Spleen (tissue), 11 donors: ENCODE measurements around the gene SHC2. TPM values are rescaled to one million over a fixed set of nuclear protein-coding genes. Genes with fewer than 3 reads are reported as not detected.

Source experiments
- DNase-seq: peaks from one replicate; pipeline ENCODE4 v3.0.0-alpha.2; 2020
- H3K27ac ChIP-seq, 8 donors: fragments of 200-600 bp; sonication (generic) in 7 of 8; 1 replicate in 4 of 8; 2 replicates in 4 of 8; pipeline versions ENCODE4 v1.5.0 to v1.8.0; 2016 to 2021; ENCODE audit warnings: inconsistent platforms in 4 of 8, mild to moderate bottlenecking in 4 of 8, moderate library complexity in 1 of 8
- H3K27me3 ChIP-seq, 7 donors: fragments of 200-600 bp; sonication (generic) in 6 of 7; replicated peaks in 1 of 7; 1 replicate in 4 of 7; 2 replicates in 3 of 7; pipeline versions ENCODE4 v1.5.0 to v1.8.0; 2016 to 2021; ENCODE audit warnings: inconsistent platforms in 3 of 7, mild to moderate bottlenecking in 1 of 7
- H3K36me3 ChIP-seq, 6 donors: fragments of 200-600 bp; sonication (generic) in 5 of 6; 1 replicate in 4 of 6; 2 replicates in 2 of 6; pipeline versions ENCODE4 v1.5.0 to v1.8.0; 2016 to 2021; ENCODE audit warnings: inconsistent platforms in 2 of 6
- H3K4me1 ChIP-seq, 6 donors: fragments of 200-600 bp; sonication (generic) in 5 of 6; 1 replicate in 3 of 6; 2 replicates in 3 of 6; pipeline versions ENCODE4 v1.5.0 to v1.8.0; 2016 to 2021; ENCODE audit warnings: inconsistent platforms in 3 of 6
- H3K4me3 ChIP-seq, 8 donors: fragments of 200-600 bp; sonication (generic) in 7 of 8; 1 replicate in 4 of 8; 2 replicates in 4 of 8; pipeline versions ENCODE4 v1.5.0 to v1.8.0; 2016 to 2021; ENCODE audit warnings: inconsistent platforms in 4 of 8, mild to moderate bottlenecking in 4 of 8, moderate library complexity in 2 of 8
- H3K9me3 ChIP-seq, 8 donors: fragments of 200-600 bp; sonication (generic) in 7 of 8; 1 replicate in 4 of 8; 2 replicates in 4 of 8; pipeline versions ENCODE4 v1.5.0 to v1.8.0; 2016 to 2021; ENCODE audit warnings: inconsistent platforms in 4 of 8
- POLR2A ChIP-seq, 3 donors: fragments of 450-650 bp; IDR thresholded peaks; one replicate each; pipeline ENCODE4 v1.5.1; 2017; ENCODE audit warnings: antibody characterized with exemption in 3 of 3, mild to moderate bottlenecking in 1 of 3
- POLR2AphosphoS5 ChIP-seq, 3 donors: sonication (generic); formaldehyde crosslinking; IDR thresholded peaks; one replicate each; pipeline ENCODE4 v1.5.1; 2017; ENCODE audit warnings: antibody characterized with exemption in 3 of 3
- WGBS, 5 donors: extraction: QIAGEN DNeasy Blood & Tissue Kit in 3 of 5; methylation state at CpG; one replicate each; pipeline versions ENCODE4 v1.1.5 to v1.1.7; 2013 to 2018; 5-methylcytosine and 5-hydroxymethylcytosine counted together
- intact Hi-C: fragments of 100-400 bp; cut with DNase I; formaldehyde crosslinking; loops from one replicate; pipeline ENCODE4 v1.15.0; 2023; ENCODE audit warnings: low total_unique reads
- polyA plus RNA-seq, 3 donors: library from polyadenylated mRNA; stranded (reverse); fragments of 200-250 nt; gene quantifications; one replicate each; pipeline ENCODE4 v1.2.1, GENCODE V29; 2013
- total RNA-seq, 7 donors: library from RNA; depleted of rRNA in 3 of 7; stranded (reverse); fragments of >200 nt in 3 of 7; fragmentation: NEBNext Ultra II Directional in 4 of 7; extraction: Animal tissue kit (Norgen Biotek cat#: 25700) in 4 of 7; gene quantifications; one replicate each; pipeline versions ENCODE4 v1.1.0 to v1.2.1, GENCODE V29; 2016 to 2021
- TF ChIP-seq, protein P1 (sequence below), 11 experiments: fragments of 200-600 bp in 7 of 11; fragments of 450-650 bp in 4 of 11; sonication (generic) in 4 of 11; IDR thresholded peaks in 8 of 11; conservative IDR thresholded peaks in 3 of 11; 1 replicate in 7 of 11; 2 replicates in 4 of 11; pipeline versions ENCODE4 v1.4.0 to v1.8.0; 2016 to 2021; ENCODE audit warnings: antibody characterized with exemption in 11 of 11, inconsistent platforms in 4 of 11, mild to moderate bottlenecking in 1 of 11
- donor health status: healthy with polysubstance abuse.
- donor health status: DM: no; HTN: no; CAD: no; lungs with moderate emphysema.
- donor health status: DM: no; HTN: no; CAD: no.
- donor health status: Bipolar disorder and iron deficiency.
- donor health status: healthy.
- donor health status: DM: no; HTN: no; CAD: no.
- donor health status: DM: yes; HTN: yes; CAD: no.

Gene SHC2
- total and polyA plus RNA-seq, 10 donors, result 19.6 to 123 (median 45.2) TPM

DNA sequence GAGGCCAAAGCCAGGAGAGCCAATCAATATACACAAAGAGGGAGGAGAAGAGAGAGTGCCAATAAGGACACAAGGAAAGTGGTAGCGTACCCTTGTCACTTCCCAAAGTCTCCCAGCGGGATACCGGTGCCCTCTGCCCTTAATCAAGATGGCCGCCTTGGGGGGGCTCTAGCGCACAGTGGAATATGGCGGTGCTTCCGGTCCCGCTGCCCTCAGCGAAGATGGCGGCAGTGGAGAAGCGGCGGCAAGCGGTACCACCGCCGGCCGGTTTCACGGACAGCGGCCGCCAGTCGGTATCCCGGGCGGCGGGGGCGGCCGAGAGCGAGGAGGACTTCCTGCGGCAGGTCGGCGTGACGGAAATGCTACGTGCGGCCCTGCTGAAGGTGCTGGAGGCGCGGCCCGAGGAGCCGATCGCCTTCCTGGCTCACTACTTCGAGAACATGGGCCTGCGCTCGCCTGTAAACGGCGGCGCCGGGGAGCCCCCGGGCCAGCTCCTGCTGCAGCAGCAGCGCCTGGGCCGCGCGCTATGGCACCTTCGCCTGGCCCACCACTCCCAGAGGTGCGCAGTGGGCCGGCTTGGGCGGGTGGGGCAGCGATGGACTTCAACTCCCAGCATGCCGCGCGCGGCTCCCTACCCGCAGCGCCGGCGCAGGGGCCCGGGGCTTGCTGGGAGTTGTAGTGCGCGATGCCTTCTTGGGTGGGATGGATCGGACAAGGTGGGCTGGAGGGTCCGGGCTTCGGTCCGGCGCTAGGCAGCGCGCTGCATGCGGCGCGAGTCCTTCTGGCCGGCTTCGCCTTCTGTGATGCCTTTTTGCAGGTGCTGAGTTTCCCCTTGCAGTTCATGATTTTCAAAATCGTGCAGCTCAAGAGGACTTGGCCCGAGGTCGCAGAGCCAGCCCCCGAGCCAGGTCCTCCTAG, 46.7 kb upstream of the SHC2 start, which contains the start of gene TPGS1:
TPGS1 (plus strand) TSS at position 212 of the 918 bp plus-strand sequence; CDS start at position 222, 10 bp downstream.
- intact Hi-C loops, result no loop called here
- Histone ChIP-seq H3K9me3 (no peaks in the 10 kb centered on the region), H3K27me3 (no peaks in the 10 kb centered on the region), H3K4me1 (peaks cover 15 to 71% (median 54%) of the 10 kb centered on the region in 6 donors), H3K36me3 (peaks cover 0 to 10% (median 0%) of the 10 kb centered on the region in 6 donors), H3K4me3 (peak within 1 kb of the TSS; percentile 89 to 100 (median 100)), H3K27ac (peak within 1 kb of the TSS; percentile 93 to 98 (median 95))
- peak; percentile 97 for DNase-seq
- TF ChIP-seq POLR2AphosphoS5 (IDR thresholded peaks at IDR 0.05) (peak; percentile 74 to 84 (median 81)), POLR2A (IDR thresholded peaks at IDR 0.05) (peak in 1 of 3 donors; percentile 51)
- TF ChIP-seq, protein P1, sequence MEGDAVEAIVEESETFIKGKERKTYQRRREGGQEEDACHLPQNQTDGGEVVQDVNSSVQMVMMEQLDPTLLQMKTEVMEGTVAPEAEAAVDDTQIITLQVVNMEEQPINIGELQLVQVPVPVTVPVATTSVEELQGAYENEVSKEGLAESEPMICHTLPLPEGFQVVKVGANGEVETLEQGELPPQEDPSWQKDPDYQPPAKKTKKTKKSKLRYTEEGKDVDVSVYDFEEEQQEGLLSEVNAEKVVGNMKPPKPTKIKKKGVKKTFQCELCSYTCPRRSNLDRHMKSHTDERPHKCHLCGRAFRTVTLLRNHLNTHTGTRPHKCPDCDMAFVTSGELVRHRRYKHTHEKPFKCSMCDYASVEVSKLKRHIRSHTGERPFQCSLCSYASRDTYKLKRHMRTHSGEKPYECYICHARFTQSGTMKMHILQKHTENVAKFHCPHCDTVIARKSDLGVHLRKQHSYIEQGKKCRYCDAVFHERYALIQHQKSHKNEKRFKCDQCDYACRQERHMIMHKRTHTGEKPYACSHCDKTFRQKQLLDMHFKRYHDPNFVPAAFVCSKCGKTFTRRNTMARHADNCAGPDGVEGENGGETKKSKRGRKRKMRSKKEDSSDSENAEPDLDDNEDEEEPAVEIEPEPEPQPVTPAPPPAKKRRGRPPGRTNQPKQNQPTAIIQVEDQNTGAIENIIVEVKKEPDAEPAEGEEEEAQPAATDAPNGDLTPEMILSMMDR (IDR thresholded peaks at IDR 0.05 in 8 of 11, conservative IDR thresholded peaks at IDR 0.05 in 3 of 11), result peak in 1 of 11 experiments; percentile 9
- 1 to 2% (median 1%) methylated on average over 56 to 81 of the region's 81 CpGs for WGBS, 5 donors

DNA sequence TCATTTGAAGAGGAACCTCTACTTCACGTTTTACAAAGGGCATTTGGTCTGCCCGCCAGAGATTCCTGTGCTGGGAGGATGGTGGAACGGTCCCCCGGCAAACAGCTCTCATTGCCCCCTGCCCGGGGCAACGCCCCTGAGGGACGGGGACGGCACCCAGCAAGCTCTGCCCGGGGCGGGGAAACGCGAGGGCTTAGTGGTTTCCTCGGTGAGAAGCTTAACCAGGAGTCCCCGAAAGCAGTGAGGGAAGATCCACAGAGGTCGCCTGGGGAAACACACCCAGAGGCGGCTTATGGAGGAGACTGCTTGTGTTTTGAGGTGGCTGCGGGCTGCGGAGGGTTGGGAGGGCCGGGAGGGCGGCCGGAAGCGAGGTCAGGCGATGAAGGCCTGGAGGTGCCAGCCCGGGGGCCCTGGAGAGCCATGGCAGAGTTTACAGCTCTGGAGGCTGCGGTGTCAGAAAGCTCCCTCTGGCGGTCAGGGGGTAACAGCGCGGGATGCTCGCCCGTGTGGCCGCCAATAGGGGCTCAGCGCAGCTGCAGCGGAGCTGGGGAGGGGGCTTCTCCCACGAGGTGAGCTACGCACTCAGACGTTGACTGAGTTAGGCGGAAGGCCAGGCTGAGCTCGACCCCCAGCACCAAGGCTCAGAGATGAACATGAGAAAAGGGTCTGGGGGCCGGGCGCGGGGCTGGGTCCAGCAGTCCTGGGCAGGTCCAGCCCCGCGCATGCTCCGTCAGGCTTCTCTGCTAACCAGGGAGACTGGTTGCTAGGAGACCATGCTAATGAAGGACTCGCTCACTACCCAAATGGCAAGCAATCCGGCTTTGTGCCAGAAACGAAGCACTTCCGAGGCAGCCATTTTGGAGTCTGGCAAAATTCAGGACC, 45.8 kb upstream of the SHC2 start:
- H3K27me3 ChIP-seq, result no peaks in the 10 kb centered on the region
- H3K9me3 ChIP-seq, result no peaks in the 10 kb centered on the region
- peaks cover 0 to 10% (median 0%) of the 10 kb centered on the region in 6 donors for H3K36me3 ChIP-seq
- TF ChIP-seq, protein P1 (IDR thresholded peaks at IDR 0.05 in 8 of 11, conservative IDR thresholded peaks at IDR 0.05 in 3 of 11), result peak; percentile 97 to 100 (median 99)
- TF ChIP-seq POLR2AphosphoS5 (IDR thresholded peaks at IDR 0.05) (peak in 2 of 3 donors; percentile 70 to 83), POLR2A (IDR thresholded peaks at IDR 0.05) (no peak)
- H3K4me1 ChIP-seq, result peaks cover 15 to 70% (median 50%) of the 10 kb centered on the region in 6 donors
- intact Hi-C loops, result no loop called here
- 1 to 2% (median 2%) methylated on average over 44 to 48 of the region's 48 CpGs for WGBS, 5 donors
- H3K27ac ChIP-seq, result peak overlapping the region; percentile 93 to 98 (median 95)
- H3K4me3 ChIP-seq, result peak overlapping the region; percentile 89 to 100 (median 100)
- peak; percentile 98 for DNase-seq

DNA sequence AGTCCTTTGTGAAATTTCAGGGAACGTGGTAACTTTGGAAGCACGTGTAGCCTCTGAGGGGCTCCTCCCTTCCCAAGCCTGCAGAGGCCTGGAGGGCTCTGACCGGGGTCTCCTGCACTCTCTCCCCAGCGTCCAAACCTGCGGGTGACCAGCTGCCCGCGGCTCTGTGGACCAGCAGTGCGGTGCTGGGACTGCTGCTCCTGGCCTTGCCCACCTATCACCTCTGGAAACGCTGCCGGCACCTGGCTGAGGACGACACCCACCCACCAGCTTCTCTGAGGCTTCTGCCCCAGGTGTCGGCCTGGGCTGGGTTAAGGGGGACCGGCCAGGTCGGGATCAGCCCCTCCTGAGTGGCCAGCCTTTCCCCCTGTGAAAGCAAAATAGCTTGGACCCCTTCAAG, 43.8 kb upstream of the SHC2 start:
- DNase-seq, result peak; percentile 81
- Histone ChIP-seq H3K27ac (no peak overlapping the region), H3K4me1 (peaks cover 11 to 49% (median 33%) of the 10 kb centered on the region in 6 donors), H3K4me3 (no peak overlapping the region), H3K27me3 (peaks cover 0 to 5% (median 0%) of the 10 kb centered on the region in 7 donors), H3K9me3 (no peaks in the 10 kb centered on the region), H3K36me3 (peaks cover 0 to 7% (median 0%) of the 10 kb centered on the region in 6 donors)
- intact Hi-C loops, result no loop called here
- 88 to 94% (median 92%) methylated on average over 8 to 14 of the region's 14 CpGs for WGBS, 5 donors
- TF ChIP-seq, protein P1 (IDR thresholded peaks at IDR 0.05 in 8 of 11, conservative IDR thresholded peaks at IDR 0.05 in 3 of 11), result no peak
- no peak for TF ChIP-seq POLR2AphosphoS5 (IDR thresholded peaks at IDR 0.05)
- TF ChIP-seq POLR2A (IDR thresholded peaks at IDR 0.05), result no peak
